GM23338 (cell line): ENCODE results near the gene DYTN.

ENCODE experiments used
- EZH2 ChIP-seq: fragments of 200-600 bp; sonication (generic); IDR thresholded peaks from one replicate; pipeline ENCODE4 v1.8.0; 2017; ENCODE audit warnings: antibody characterized with exemption, mild to moderate bottlenecking, low read depth; ENCODE audit not compliant: unreplicated experiment
- EZH2phosphoT487 ChIP-seq: fragments of 200-600 bp; sonication (generic); IDR thresholded peaks from one replicate; pipeline ENCODE4 v1.8.1; 2018; ENCODE audit warnings: antibody characterized with exemption; ENCODE audit not compliant: unreplicated experiment
- POLR2AphosphoS5 ChIP-seq: IDR thresholded peaks from 2 replicates; pipeline ENCODE4 v1.6.1; 2016; ENCODE audit warnings: antibody characterized with exemption, low read depth
- TF ChIP-seq, protein P1 (sequence below), 2 experiments: fragments of 200-600 bp in 1 of 2; sonication (generic) in 1 of 2; conservative IDR thresholded peaks; 2 replicates each; pipeline versions ENCODE4 v1.5.1 to v1.6.1; 2016 to 2017; ENCODE audit warnings: antibody characterized with exemption in 2 of 2, low read depth in 2 of 2, mild to moderate bottlenecking in 2 of 2, moderate library complexity in 1 of 2

DNA sequence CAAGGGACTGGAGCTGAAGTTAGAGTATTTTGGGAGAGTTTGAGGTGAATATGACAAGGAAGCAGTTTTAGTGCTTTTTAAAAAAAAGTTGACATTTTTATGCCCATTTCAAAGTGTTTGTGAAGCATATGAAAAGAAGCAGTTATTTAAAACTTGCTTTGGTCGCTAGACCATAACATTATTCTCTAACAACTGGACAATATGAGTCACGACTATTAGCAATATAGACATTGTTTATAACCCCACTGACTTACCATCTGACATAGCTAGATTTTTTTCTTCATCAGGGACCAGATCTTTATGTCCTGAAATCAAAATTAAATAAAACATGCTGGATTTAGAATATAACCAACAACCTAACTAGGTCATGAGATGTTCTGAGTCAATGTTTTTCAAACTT, 22.6 kb upstream of the DYTN start:
- TF ChIP-seq, protein P1, sequence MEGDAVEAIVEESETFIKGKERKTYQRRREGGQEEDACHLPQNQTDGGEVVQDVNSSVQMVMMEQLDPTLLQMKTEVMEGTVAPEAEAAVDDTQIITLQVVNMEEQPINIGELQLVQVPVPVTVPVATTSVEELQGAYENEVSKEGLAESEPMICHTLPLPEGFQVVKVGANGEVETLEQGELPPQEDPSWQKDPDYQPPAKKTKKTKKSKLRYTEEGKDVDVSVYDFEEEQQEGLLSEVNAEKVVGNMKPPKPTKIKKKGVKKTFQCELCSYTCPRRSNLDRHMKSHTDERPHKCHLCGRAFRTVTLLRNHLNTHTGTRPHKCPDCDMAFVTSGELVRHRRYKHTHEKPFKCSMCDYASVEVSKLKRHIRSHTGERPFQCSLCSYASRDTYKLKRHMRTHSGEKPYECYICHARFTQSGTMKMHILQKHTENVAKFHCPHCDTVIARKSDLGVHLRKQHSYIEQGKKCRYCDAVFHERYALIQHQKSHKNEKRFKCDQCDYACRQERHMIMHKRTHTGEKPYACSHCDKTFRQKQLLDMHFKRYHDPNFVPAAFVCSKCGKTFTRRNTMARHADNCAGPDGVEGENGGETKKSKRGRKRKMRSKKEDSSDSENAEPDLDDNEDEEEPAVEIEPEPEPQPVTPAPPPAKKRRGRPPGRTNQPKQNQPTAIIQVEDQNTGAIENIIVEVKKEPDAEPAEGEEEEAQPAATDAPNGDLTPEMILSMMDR (conservative IDR thresholded peaks at IDR 0.05; ENCODE audit: low read depth in 2 of 2), result no peak
- TF ChIP-seq POLR2AphosphoS5 (no peak), EZH2phosphoT487 (no peak), EZH2 (no peak)
